NCI-H1092 treated with DMSO at 0.1 percent for 48 hours (cell line): ENCODE measurements around the gene SLC48A1.

Experiments
- DNase-seq: peaks from one replicate; lab custom pipeline; 2025; lab: John Stamatoyannopoulos, UW

The SLC48A1 gene

DNA sequence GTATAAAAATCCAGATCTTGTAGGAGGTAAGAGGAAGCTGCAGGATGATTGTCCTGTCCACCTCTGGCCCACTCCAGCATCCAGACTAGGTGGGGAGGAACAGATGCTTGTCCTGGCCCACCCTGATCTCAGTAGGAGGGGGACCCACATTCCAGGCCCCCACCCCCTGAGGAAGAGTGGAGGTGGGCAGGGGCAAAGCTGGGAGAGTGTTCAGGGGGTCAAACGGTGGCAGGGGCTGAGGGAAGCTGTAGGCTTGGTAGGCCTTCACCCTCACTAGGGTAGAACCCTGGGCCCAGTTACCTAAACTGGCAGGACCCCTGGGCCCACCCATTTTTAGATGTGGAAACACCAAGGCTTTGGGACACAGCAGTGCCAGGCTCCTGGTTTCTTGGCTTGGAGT is 4.1 kb downstream of the SLC48A1 start:
- DNase-seq = no peak

DNA sequence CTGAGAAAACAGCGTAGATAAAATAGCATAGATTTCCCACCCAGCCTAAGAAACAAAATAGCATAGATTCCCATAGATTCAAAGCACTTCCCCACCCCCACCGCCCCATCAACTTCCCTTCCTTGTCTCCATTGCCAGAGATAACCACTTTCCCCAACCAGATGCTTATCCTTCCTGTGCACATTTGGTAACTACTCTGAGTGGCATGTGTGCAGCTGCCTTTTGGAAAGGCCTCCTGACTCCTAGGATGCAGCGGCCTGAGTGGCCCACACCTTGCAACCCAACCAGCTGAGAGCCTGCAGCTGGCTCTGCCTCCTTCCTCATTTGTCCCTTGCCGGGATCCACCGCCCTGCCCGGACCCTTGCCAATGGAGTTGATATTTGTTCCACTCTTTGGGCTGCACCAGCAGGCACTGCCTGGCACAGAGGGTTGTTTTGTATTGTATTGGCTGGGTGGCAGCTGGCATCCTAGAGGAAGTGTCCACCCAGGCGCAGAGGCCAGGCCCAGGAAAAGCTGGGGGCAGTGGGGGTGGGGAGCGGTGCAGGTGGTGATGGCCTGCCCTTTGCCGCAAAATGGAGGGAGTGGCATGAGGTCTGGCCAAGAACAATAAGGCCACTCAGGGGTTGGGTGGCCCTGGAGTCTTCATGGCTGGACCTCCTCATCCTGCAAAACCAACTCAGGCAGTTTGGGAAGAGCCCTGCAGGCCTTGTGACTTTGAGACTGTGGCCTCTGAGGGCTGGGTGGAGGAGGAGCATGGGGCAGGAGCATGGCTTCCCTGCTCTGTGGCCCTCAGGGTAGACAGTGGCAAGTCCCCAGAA is 4.9 kb downstream of the SLC48A1 start:
- DNase-seq = no peak

DNA sequence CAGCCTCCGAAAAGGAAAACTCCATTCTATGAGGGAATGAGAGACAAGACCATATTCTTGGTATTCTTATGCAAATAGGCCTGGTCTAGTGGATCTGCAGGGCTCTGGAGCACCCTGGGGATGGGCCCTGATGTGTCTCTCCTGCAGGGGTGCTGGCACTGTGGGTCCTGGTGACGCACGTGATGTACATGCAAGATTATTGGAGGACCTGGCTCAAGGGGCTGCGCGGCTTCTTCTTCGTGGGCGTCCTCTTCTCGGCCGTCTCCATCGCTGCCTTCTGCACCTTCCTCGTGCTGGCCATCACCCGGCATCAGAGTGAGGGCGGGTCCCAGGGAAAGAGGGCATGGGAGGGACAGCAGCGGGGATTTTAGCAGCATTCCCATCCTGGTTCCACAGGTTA is 5.8 kb downstream of the SLC48A1 start:
- no peak for DNase-seq

GRCh38 chr12:47779301-47779942 is 6.4 kb downstream of the SLC48A1 start:
- peak; percentile 89 for DNase-seq

DNA sequence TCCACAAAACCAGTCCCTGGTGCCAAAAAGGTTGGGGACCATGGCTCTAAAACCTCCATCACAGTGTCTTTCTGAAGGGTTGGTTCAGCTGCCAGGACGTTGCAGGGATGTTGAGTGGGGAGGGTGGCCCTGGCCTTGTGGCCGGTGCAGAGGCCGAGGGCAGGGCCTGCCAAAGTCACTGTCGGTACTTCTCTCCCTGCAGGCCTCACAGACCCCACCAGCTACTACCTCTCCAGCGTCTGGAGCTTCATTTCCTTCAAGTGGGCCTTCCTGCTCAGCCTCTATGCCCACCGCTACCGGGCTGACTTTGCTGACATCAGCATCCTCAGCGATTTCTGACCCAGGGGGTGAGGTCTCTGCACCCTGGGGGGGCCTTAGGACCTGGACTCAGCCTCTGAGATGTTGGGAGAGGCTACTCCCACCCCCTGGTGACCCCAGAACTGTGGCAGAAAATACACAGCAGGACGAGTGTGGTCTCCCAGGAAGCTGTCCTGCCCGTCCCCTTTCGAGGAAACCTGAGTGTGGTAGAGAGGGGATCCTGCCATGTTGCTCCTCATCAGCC is 7.0 kb downstream of the SLC48A1 start:
- no peak for DNase-seq

DNA sequence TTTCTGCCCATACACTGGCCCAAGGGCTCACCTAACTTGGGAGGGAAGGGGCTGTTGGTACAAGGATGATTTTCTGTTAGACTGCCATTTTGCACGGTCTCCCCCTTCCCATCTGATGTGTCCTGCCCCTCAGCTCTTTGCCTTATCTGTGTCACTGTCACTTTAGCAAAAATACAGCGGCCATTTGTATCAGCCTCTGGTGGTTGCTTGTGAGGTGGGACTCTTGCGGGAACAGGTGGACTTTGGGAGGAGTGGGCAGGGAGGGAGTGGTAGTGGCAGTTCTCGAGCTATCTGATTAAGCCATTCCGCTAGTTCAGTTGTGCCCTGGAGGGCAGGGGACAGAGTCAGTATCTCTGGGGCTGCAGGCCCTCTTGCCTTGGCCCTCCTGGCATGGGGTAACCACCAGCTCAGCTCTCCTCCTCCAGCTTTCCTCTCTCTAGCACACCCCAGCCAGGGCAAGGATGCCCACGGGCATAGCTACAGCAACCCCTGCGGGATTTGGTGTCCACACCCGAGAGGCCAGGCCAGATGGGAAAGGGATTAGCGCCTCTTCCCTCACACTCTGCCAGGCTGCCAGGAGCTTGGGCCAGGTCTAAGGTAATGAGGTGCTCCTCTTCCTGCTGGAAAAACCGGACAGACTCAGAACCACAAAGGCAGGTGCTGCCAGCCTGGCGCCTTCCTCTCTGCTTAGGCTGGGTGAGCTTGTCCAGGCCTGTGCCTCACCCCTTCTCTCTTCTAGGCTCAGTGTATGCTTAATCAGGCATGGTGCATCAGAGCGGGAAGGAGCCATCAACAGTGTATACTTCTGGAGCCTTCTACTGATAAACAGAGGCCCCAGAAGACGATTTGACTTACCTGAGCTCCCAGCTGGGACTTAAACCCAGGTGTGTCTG is 8.7 kb downstream of the SLC48A1 start:
- DNase-seq = no peak

DNA sequence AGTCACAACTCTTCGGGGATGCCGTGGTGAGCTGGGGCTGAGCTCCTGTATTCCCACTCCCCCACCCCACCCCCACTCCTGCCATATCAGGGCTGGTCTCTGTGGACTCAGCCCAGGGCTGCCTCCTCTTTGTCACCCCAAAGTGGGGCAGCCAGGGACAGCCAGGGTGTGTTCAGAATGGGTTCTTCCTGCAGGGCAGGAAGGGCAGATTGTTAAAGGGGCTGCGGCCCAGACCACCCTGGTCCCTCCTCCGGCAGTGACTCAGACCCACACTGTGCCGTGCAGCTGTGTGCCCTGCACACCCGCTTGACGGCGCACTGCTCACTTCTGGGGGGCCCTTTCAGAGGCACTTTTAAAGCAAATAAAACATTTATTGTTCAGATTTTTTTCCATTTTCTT is 9.3 kb downstream of the SLC48A1 start:
- DNase-seq = no peak

GRCh38 chr12:47783024-47783755 is 10.2 kb downstream of the SLC48A1 start:
- DNase-seq = no peak

DNA sequence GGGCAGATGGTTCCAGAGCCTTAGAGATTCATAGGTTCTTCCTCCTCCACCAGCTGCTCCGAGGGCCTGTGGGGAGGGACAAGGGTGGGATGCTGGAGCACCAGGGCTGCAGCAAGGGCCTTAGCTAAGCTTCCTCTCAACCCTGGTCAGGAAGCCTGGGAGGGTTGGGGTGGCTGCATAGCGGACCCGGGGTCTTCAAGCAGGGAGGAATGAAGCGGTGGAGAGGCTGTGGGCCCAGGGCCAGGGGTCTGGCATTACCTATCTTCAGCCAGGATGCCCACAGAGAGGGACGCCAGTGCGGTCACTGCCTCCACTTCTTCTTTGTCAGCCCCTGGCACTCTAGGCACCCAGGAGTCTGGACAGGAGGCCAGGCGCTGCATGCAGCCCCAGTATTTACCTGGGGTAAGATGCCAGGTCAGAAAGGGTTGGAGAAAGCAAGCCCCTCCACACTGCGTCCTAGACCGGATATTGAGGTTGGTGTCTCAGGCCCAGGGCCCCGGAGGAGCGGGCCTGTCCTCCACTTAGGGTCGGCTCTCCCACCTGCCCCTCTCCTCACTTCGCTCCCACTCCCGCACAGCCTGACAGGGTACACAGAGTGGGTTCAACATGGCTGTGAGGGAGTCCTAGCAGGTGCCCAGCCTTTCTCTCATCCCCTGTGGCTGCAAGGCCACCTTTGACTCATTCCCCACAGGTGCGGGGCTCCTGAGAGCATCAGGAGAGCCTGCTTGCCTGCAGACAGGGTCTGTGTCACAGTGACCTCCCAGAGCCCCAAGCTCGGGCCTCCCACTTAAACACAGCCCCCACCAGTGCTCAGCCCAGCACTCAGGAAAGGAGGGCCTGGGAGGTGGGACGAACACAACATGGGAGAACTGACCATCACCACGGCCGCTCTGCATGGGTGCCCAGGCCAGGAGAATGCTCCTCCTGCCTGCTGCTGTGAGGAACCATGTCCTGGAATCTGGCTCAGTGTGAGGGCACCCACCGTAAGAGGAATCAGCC is 11.1 kb downstream of the SLC48A1 start:
- DNase-seq = no peak

- no peak for DNase-seq
These were observed 12.2 kb downstream of the SLC48A1 start for GRCh38 chr12:47785036-47785886.

- DNase-seq = no peak
These were observed 13.0 kb downstream of the SLC48A1 start for GRCh38 chr12:47785887-47786661.

- DNase-seq = no peak
These were observed 13.7 kb downstream of the SLC48A1 start for GRCh38 chr12:47786662-47787280.

GRCh38 chr12:47787596-47788319 is 14.7 kb downstream of the SLC48A1 start:
- DNase-seq = no peak

DNA sequence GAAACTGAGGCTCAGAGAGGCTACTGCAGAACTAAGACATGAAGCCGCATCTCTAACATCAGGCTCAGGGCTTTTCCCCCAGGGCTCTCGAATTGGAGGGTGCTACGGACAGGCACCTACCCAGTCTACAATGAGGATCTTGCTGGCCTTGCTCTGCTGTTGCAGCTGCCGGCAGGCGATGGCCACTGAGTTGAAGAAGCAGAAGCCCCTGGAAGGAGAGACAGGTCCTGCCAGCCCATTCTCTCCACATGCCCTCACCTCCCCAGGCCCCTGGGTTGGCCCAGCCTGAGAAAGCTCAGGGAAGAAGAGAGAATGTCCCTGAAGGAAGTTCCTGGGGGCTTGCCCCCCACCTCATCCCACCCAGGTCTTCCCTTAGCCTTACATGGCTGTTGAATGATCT is 16.1 kb downstream of the SLC48A1 start:
- DNase-seq = no peak

DNA sequence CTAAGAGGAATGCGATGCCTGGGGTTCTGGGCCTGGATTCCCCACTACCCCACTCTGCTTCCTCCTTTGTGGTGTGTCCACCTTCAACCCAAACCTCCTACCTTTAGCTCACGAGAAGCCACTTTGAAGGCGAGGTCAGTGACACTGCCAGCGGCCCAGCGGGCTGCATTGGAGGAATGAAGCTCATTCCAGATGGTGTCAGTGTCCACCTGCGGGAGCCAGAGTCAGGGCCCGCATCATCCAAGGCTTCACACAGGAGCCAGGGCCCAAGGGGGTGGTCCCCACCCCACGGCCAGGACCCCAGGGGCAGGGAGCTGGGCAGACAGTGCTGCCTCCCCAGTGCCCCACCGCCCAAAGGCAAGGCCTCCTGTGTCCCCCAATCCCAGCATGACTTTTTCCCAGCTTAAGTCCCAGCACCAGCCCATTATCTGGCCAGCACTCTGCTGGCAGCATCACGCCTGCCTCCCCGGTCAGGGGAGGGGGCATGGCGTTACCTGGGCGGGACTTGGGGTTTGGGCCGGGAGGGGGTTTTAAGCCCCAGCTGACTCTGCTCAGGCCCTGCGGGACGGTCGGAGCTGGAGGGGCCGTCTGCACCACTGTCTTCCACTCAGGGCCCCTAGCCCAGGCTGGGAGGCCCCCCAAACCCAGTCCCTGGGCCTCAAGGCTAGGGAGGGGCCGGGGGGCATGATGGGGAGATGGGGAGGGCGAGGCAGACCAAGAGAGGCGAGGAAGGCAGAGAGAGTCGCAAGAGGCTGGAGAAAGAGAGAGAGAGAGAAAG is 16.9 kb downstream of the SLC48A1 start:
- no peak for DNase-seq

- no peak for DNase-seq
These were observed 17.8 kb downstream of the SLC48A1 start for GRCh38 chr12:47790676-47791350.
